ENCODE measurements around the gene SULF2. TPM values are rescaled to one million over a fixed set of nuclear protein-coding genes. Genes with fewer than 3 reads are reported as not detected.
A peak's percentile ranks its signal among the peaks of the same experiment; 100 is the strongest.

Gene SULF2
- total RNA-seq, 4 donors from 2014 or later = 16.5 to 49.4 (median 31.1) TPM

- TF ChIP-seq CTCF (IDR thresholded peaks at IDR 0.05; ENCODE audit: low read depth) = no peak
Observed at GRCh38 chr20:47659904-47660601, 125.2 kb downstream of the SULF2 start.

DNA sequence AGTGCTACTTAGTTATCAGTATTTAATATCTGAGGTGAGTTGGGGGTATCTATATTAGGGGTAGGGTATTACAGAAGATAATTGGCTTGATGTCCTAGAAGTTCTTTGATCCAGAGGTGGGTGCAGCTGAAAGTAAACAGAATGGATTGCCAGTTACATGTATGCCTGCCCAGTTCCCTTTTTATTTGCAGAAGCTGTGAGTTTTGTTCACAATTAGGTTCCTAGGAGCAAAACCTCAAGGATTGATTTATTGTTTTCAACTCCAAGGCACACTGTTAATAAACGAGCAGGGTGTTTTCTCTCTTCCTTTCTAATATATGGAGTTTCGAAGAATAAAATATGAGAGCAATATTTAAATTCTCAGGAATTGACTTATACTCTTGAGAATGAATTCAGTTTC, 129.0 kb downstream of the SULF2 start:
- TF ChIP-seq CTCF (IDR thresholded peaks at IDR 0.05; ENCODE audit: low read depth) = no peak

- TF ChIP-seq CTCF (IDR thresholded peaks at IDR 0.05; ENCODE audit: low read depth) = no peak
Observed at GRCh38 chr20:47655635-47656034, 129.6 kb downstream of the SULF2 start.

DNA sequence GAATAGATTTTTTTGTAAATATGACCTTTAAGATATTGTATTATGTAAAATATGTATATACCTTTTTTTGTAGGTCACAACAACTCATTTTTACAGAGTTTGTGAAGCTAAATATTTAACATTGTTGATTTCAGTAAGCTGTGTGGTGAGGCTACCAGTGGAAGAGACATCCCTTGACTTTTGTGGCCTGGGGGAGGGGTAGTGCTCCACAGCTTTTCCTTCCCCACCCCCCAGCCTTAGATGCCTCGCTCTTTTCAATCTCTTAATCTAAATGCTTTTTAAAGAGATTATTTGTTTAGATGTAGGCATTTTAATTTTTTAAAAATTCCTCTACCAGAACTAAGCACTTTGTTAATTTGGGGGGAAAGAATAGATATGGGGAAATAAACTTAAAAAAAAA, 130.9 kb downstream of the SULF2 start:
- no peak for TF ChIP-seq CTCF (IDR thresholded peaks at IDR 0.05; ENCODE audit: low read depth)

DNA sequence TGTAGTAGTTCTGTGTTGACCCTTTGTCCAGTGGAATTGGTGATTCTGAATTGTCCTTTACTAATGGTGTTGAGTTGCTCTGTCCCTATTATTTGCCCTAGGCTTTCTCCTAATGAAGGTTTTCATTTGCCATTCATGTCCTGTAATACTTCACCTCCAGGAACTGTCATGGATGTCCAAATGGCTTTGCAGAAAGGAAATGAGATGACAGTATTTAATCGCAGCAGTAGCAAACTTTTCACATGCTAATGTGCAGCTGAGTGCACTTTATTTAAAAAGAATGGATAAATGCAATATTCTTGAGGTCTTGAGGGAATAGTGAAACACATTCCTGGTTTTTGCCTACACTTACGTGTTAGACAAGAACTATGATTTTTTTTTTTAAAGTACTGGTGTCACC, 131.4 kb downstream of the SULF2 start:
- no peak for TF ChIP-seq CTCF (IDR thresholded peaks at IDR 0.05; ENCODE audit: low read depth)

GRCh38 chr20:47652794-47653193, 132.5 kb downstream of the SULF2 start:
- no peak for TF ChIP-seq CTCF (IDR thresholded peaks at IDR 0.05; ENCODE audit: low read depth)

GRCh38 chr20:47652301-47652700, 133.0 kb downstream of the SULF2 start:
- TF ChIP-seq CTCF (IDR thresholded peaks at IDR 0.05; ENCODE audit: low read depth) = peak; percentile 54

All from subcutaneous adipose tissue (tissue), 4 donors.